T-cell (primary cell): ENCODE results near the gene SPEG. TPM values are rescaled to one million over a fixed set of nuclear protein-coding genes. Genes with fewer than 3 reads are reported as not detected.

ENCODE experiments used
- ATAC-seq, 4 experiments: fragments of 200-7000 bp in 3 of 4; fragments of 150-1000 bp in 1 of 4; cut with Tn5 transposase; replicated peaks in 1 of 4; 1 replicate in 3 of 4; 2 replicates in 1 of 4; pipeline ENCODE4 v1.10.0; 2021; ENCODE audit warnings: moderate library complexity in 3 of 4, mild to moderate bottlenecking in 2 of 4, moderate number of reproducible peaks in 1 of 4
- CTCF ChIA-PET, 2 donors: fragments of 300-600 bp; sonication (Branson Sonifier 250); formaldehyde crosslinking; loops; one replicate each; lab custom pipeline; 2022; ENCODE audit warnings: antibody characterized with exemption in 2 of 2; lab: Charles Lee
- POLR2A ChIA-PET, 2 donors: fragments of 300-600 bp; sonication (Branson Sonifier 250); formaldehyde crosslinking; loops; one replicate each; lab custom pipeline; 2022; ENCODE audit warnings: antibody characterized with exemption in 2 of 2; lab: Charles Lee
- DNase-seq, 35 experiments: peaks; one replicate each; pipeline versions ENCODE4 v3.0.0 to v3.0.0-alpha.2; 2013 to 2023
- H3K27ac ChIP-seq: one replicate; pipeline ENCODE4 v1.5.1; 2013; ENCODE audit warnings: low read length
- H3K27me3 ChIP-seq, 2 experiments: replicated peaks in 1 of 2; 1 replicate in 1 of 2; 2 replicates in 1 of 2; pipeline versions ENCODE4 v1.6.1 to v1.7.0; 2013; ENCODE audit warnings: low read length in 1 of 2, mixed read lengths in 1 of 2; ENCODE audit not compliant: control insufficient read depth in 2 of 2, insufficient read depth in 2 of 2; ENCODE audit errors: extremely low read depth in 1 of 2
- H3K36me3 ChIP-seq, 2 donors: 1 replicate in 1 of 2; 2 replicates in 1 of 2; pipeline versions ENCODE4 v1.6.1 to v1.7.0; 2013; ENCODE audit warnings: low read length in 1 of 2; ENCODE audit not compliant: control insufficient read depth in 2 of 2, insufficient read depth in 1 of 2; ENCODE audit errors: extremely low read depth in 1 of 2
- H3K4me1 ChIP-seq, 2 experiments: 1 replicate in 1 of 2; 2 replicates in 1 of 2; pipeline versions ENCODE4 v1.6.1 to v1.7.0; 2013; ENCODE audit warnings: low read length in 2 of 2, mixed read lengths in 1 of 2; ENCODE audit not compliant: insufficient read depth in 2 of 2, control insufficient read depth in 1 of 2; ENCODE audit errors: extremely low read depth in 1 of 2
- H3K4me3 ChIP-seq, 2 donors: 1 replicate in 1 of 2; 2 replicates in 1 of 2; pipeline versions ENCODE4 v1.5.1 to v1.7.0; 2013; ENCODE audit warnings: mild to moderate bottlenecking in 2 of 2, low read length in 1 of 2, moderate library complexity in 1 of 2; ENCODE audit not compliant: control insufficient read depth in 1 of 2; ENCODE audit errors: extremely low read depth in 1 of 2
- H3K9me3 ChIP-seq: 2 replicates; pipeline ENCODE4 v1.7.0; 2013
- H3K27ac Mint-ChIP-seq, 2 donors: one replicate each; pipeline ENCODE4 v1.8.0; 2020 to 2021; ENCODE audit warnings: mild to moderate bottlenecking in 2 of 2, mixed read lengths in 2 of 2
- H3K27me3 Mint-ChIP-seq, 2 donors: one replicate each; pipeline ENCODE4 v1.8.0; 2021 to 2022; ENCODE audit warnings: mixed read lengths in 2 of 2
- H3K36me3 Mint-ChIP-seq: one replicate; pipeline ENCODE4 v1.8.0; 2021; ENCODE audit warnings: mixed read lengths
- H3K4me1 Mint-ChIP-seq, 3 donors: one replicate each; pipeline ENCODE4 v1.8.0; 2020 to 2022; ENCODE audit warnings: mixed read lengths in 3 of 3, mild to moderate bottlenecking in 1 of 3
- H3K4me3 Mint-ChIP-seq, 3 donors: one replicate each; pipeline ENCODE4 v1.8.0; 2020 to 2022; ENCODE audit warnings: mild to moderate bottlenecking in 3 of 3, mixed read lengths in 3 of 3, moderate library complexity in 3 of 3
- H3K9me3 Mint-ChIP-seq, 3 donors: one replicate each; pipeline ENCODE4 v1.8.0; 2020 to 2022; ENCODE audit warnings: mixed read lengths in 3 of 3
- WGBS: methylation state at CpG from one replicate; pipeline ENCODE4 v1.1.5; 2013; ENCODE audit warnings: missing lambda C conversion rate; ENCODE audit not compliant: insufficient coverage; 5-methylcytosine and 5-hydroxymethylcytosine counted together
- total RNA-seq, 35 experiments: library from RNA in 6 of 35; stranded (reverse) in 6 of 35; fragments of 120-200 nt in 1 of 35; gene quantifications; one replicate each; pipeline versions ENCODE4 v1.2.1 to v1.2.4 and lab custom pipeline; 2013 to 2026

Gene SPEG
- total RNA-seq, 5 donors from 2014 or later (not counting 1 experiment from before 2014, with no cell fraction given), result 13.8 to 23.9 (median 18.9) TPM

DNA sequence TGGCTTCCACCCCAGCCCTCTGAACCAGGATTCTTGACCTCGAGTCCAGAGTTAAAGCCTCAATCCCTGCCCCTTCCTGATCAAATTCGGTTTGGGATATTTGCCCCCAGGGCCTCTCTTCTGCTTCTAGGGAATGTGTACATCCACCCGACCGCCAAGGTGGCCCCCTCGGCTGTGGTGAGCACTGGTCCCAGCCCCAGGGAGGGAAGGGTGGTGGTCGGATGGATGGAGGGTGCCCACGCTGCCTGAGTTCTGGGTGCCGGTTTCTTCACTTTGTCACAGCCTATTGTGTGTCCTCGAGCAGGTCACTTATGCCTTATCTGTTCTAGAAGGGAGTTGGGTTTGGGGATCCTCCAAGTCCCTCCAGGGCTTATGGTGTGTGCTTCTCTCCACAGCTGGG, 70.9 kb downstream of the SPEG start:
- Mint-ChIP-seq H3K27ac (no peak overlapping the region), H3K4me1 (peaks cover 12 to 17% (median 13%) of the 10 kb centered on the region in 3 donors), H3K27me3 (peaks cover 16 to 21% of the 10 kb centered on the region in 2 donors), H3K36me3 (peaks cover 39% of the 10 kb centered on the region), H3K4me3 (no peak overlapping the region), H3K9me3 (no peaks in the 10 kb centered on the region)
- peaks cover 2 to 45% of the 10 kb centered on the region in 2 experiments for H3K27me3 ChIP-seq
- H3K4me3 ChIP-seq, result no peak overlapping the region
- no peak for DNase-seq
- peaks cover 3 to 18% of the 10 kb centered on the region in 2 experiments for H3K4me1 ChIP-seq
- no peak for ATAC-seq
- no peak overlapping the region for H3K27ac ChIP-seq
- CTCF ChIA-PET, result no interaction called here
- H3K36me3 ChIP-seq, result peaks cover 15 to 32% of the 10 kb centered on the region in 2 donors
- POLR2A ChIA-PET, result no interaction called here
- H3K9me3 ChIP-seq, result no peaks in the 10 kb centered on the region
- 95% methylated on average over 9 of the region's 9 CpGs for WGBS

DNA sequence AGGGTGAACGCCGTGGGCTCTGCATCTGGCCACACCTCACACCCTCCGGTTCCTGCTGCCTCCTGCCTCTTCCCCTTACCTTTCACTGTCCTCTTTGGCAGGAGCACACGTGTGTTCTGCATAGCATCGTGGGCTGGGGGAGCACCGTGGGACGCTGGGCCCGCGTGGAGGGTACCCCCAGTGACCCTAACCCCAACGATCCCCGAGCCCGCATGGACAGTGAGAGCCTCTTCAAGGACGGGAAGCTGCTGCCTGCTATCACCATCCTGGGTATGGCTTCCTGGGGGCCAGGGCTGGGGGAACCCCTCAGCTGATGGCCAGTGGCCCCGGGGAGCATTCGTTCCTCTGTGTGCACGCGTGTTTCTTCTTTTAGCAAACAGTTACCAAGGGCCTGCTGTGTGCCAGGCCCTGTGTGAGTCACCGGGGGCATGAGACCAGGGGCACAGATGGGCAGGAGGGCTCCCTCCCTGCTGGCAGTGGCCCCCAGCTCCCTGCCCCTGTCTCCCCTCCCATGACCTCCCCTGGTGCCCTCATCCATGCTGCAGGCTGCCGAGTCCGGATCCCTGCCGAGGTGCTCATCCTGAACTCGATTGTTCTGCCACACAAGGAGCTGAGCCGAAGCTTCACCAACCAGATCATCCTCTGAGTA, 71.6 kb downstream of the SPEG start:
- 91% methylated on average over 23 of the region's 23 CpGs for WGBS
- Histone ChIP-seq H3K27me3 (peaks cover 2 to 52% of the 10 kb centered on the region in 2 experiments), H3K4me3 (no peak overlapping the region), H3K9me3 (no peaks in the 10 kb centered on the region), H3K36me3 (peaks cover 15 to 32% of the 10 kb centered on the region in 2 donors), H3K4me1 (peaks cover 3 to 18% of the 10 kb centered on the region in 2 experiments), H3K27ac (no peak overlapping the region)
- Mint-ChIP-seq H3K27me3 (peaks cover 21 to 28% of the 10 kb centered on the region in 2 donors), H3K36me3 (peaks cover 39% of the 10 kb centered on the region), H3K4me3 (no peak overlapping the region), H3K4me1 (peaks cover 12 to 16% (median 13%) of the 10 kb centered on the region in 3 donors), H3K27ac (no peak overlapping the region), H3K9me3 (no peaks in the 10 kb centered on the region)
- no peak for ATAC-seq
- DNase-seq, result no peak
- ChIA-PET CTCF (interaction anchor here in 1 of 2 donors (1.2 kb wide), 1 partner anchor 9 kb away, joined by 3 read pairs; no protein-coding TSS in a partner anchor), POLR2A (interaction anchor here in 1 of 2 donors (0.5 to 0.7 kb wide), 2 partner anchors 22 to 799 kb away, joined by 3 to 9 read pairs; no protein-coding TSS in a partner anchor)

DNA sequence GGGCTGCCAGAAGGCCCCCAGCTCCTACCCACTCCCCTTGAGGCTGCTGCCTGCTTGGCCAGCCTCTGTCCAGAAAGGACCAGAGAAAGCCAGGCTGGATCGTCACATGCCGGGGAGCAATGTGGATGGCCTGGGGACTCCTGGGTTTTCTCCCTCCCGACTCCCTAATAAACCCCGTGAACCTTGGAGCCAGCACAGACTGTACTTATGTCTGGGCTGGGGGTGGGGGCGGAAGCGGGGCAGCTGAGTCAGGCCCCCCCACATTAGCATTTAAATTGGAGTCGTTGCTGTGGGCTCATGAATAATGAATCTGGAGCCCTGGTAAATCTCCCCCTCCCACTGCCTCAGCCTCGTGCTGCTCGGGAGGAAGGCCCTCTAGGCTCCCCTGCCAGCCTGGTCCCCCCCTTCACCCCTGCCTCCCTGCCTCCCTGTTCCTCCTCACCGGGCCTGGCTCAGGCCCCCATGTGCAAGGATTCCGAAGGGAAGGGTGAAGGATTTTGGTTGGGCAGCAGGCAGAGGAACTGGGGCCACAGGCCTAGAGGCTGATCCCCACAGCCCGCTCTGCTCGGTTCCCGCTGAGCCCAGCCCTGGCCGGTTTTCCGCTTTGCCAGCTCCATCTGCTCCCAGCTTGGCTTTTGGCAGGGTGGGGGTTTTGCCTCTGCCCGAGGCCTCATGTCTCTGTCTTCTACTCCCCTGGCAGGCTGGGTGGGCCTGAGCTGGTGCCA, 72.3 kb downstream of the SPEG start:
- Mint-ChIP-seq H3K4me3 (no peak overlapping the region), H3K27ac (no peak overlapping the region), H3K36me3 (peaks cover 39% of the 10 kb centered on the region), H3K4me1 (peaks cover 12 to 14% (median 12%) of the 10 kb centered on the region in 3 donors), H3K9me3 (no peaks in the 10 kb centered on the region), H3K27me3 (peaks cover 25 to 33% of the 10 kb centered on the region in 2 donors)
- H3K27ac ChIP-seq, result no peak overlapping the region
- 100% methylated on average over 6 of the region's 17 CpGs for WGBS
- peaks cover 2 to 58% of the 10 kb centered on the region in 2 experiments for H3K27me3 ChIP-seq
- H3K4me3 ChIP-seq, result no peak overlapping the region
- peaks cover 3 to 18% of the 10 kb centered on the region in 2 experiments for H3K4me1 ChIP-seq
- CTCF ChIA-PET, result interaction anchor here (1.1 to 1.4 kb wide), 4 partner anchors 10 to 23 kb away, joined by 3 to 7 read pairs (median 4); a partner anchor contains a TSS
- ATAC-seq, result no peak
- DNase-seq, result no peak
- H3K9me3 ChIP-seq, result no peaks in the 10 kb centered on the region
- H3K36me3 ChIP-seq, result peaks cover 12 to 32% of the 10 kb centered on the region in 2 donors
- POLR2A ChIA-PET, result interaction anchor here (0.5 to 0.7 kb wide), 3 partner anchors 22 to 800 kb away, joined by 3 to 9 read pairs (median 6); no protein-coding TSS in a partner anchor

DNA sequence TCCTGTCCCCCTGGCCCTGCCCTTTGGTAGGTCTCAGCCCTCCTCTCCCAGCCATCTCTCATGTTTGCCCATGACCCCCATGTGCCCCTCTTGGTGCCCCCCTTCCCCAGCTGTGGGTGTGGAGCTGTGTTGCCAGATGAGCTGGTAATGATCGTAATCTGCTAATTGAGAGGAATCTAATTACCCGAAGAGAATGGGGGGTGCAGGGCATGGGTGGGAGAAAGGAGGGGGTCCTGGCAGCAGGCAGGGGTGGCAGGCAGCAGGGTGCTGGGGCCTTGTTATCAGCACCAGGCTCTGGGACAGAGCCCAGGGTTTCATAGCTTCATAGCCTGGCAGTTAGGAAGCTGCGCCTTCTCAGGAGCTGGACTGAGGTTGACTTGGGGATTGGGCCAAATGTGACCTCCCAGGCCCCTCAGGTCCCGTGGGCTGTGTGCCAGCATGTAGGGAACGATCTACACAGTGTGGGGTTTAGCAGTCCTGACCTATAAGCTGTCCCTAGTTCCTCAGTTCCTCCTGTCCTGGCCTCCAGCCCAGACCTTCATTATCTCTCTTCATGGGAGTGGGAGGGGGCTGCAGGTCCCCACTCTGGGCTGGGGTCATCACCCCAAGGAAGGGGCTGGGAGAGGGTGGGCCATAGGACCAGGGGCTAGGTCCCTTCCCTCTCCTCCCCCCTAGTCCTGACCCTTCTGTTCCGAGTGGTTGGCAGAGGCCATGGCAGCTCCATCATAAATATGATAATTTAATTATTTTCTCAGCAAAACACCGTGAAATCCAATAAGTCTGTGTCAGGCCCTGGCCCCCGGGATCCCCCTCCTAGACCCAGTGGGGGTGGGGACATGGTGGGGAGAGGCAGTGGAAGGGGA, 73.2 kb downstream of the SPEG start:
- Histone ChIP-seq H3K4me1 (peaks cover 3 to 18% of the 10 kb centered on the region in 2 experiments), H3K27me3 (peaks cover 8 to 67% of the 10 kb centered on the region in 2 experiments), H3K9me3 (no peaks in the 10 kb centered on the region), H3K36me3 (peaks cover 8 to 32% of the 10 kb centered on the region in 2 donors), H3K4me3 (no peak overlapping the region), H3K27ac (no peak overlapping the region)
- no peak for DNase-seq
- POLR2A ChIA-PET, result interaction anchor here in 1 of 2 donors (0.6 kb wide), 1 partner anchor 22 kb away, joined by 6 read pairs; no protein-coding TSS in a partner anchor
- H3K27me3 Mint-ChIP-seq, result peaks cover 31 to 40% of the 10 kb centered on the region in 2 donors
- H3K9me3 Mint-ChIP-seq, result no peaks in the 10 kb centered on the region
- H3K4me3 Mint-ChIP-seq, result no peak overlapping the region
- H3K36me3 Mint-ChIP-seq, result peaks cover 36% of the 10 kb centered on the region
- H3K27ac Mint-ChIP-seq, result no peak overlapping the region
- WGBS, result 100% methylated on average over 2 of the region's 8 CpGs
- no peak for ATAC-seq
- CTCF ChIA-PET, result interaction anchor here (1.1 to 1.4 kb wide), 3 partner anchors 12 to 22 kb away, joined by 3 to 7 read pairs (median 4); a partner anchor contains a TSS
- peaks cover 12 to 17% (median 14%) of the 10 kb centered on the region in 3 donors for H3K4me1 Mint-ChIP-seq

DNA sequence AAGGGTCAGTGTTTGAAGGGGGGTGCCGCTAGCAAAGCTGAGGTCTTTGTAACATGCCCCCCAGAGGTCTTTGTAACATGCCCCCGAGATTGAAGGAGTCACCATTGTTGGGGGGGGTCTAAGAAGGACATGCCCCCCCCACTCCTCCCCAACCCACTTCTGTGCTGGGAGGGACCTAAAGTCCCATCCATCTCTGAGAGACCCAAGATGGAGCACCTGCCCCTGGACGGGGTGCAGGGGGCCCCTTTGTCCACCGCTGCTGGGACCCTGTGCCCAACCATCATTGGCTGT, 73.7 kb downstream of the SPEG start:
- no peak for ATAC-seq
- peaks cover 8 to 72% of the 10 kb centered on the region in 2 experiments for H3K27me3 ChIP-seq
- no peak for DNase-seq
- H3K9me3 ChIP-seq, result no peaks in the 10 kb centered on the region
- H3K27ac Mint-ChIP-seq, result no peak overlapping the region
- H3K9me3 Mint-ChIP-seq, result no peaks in the 10 kb centered on the region
- H3K4me3 Mint-ChIP-seq, result no peak overlapping the region
- H3K36me3 Mint-ChIP-seq, result peaks cover 33% of the 10 kb centered on the region
- CTCF ChIA-PET, result interaction anchor here (1.0 to 1.4 kb wide), 4 partner anchors 10 to 21 kb away, joined by 3 to 7 read pairs (median 4); partner anchors contain the start of gene GMPPA (in 1 of the 2)
- H3K27me3 Mint-ChIP-seq, result peaks cover 36 to 45% of the 10 kb centered on the region in 2 donors
- peaks cover 16 to 22% (median 18%) of the 10 kb centered on the region in 3 donors for H3K4me1 Mint-ChIP-seq
- peaks cover 3 to 18% of the 10 kb centered on the region in 2 experiments for H3K4me1 ChIP-seq
- no peak overlapping the region for H3K27ac ChIP-seq
- H3K36me3 ChIP-seq, result peaks cover 6 to 29% of the 10 kb centered on the region in 2 donors
- H3K4me3 ChIP-seq, result no peak overlapping the region
- WGBS, result no CpG with 5 or more reads among the region's 4 CpGs
- POLR2A ChIA-PET, result no interaction called here
